Stimulated activated CD4-positive, alpha-beta T cell treated with anti-CD3 and anti-CD28 coated beads, Interleukin-15, amount 100 ng/mL, for 1 hour (primary cell): ENCODE results near the gene C1QTNF7.

ENCODE experiments used
- DNase-seq, 2 donors: peaks; one replicate each; pipeline ENCODE4 v3.0.0-alpha.2; 2020; ENCODE audit warnings: low read depth in 1 of 2, low spot score in 1 of 2

The C1QTNF7 gene

GRCh38 chr4:15455290-15455689, 27.5 kb downstream of the C1QTNF7 start:
- no peak for DNase-seq

GRCh38 chr4:15457406-15458201, 29.8 kb downstream of the C1QTNF7 start:
- DNase-seq, result no peak

GRCh38 chr4:15458616-15459015, 30.8 kb downstream of the C1QTNF7 start:
- DNase-seq, result no peak

- DNase-seq, result no peak
Measured at GRCh38 chr4:15459706-15460105, 31.9 kb downstream of the C1QTNF7 start.

- DNase-seq, result no peak
Measured at GRCh38 chr4:15466596-15466995, 38.8 kb downstream of the C1QTNF7 start.

GRCh38 chr4:15469402-15470127, 41.7 kb downstream of the C1QTNF7 start, which contains the start of gene CC2D2A:
Gene CC2D2A (plus strand): TSS chr4:15469882. CDS start chr4:15475933, 6,051 bp downstream.
- no peak for DNase-seq

GRCh38 chr4:15470128-15470475, 42.3 kb downstream of the C1QTNF7 start:
- DNase-seq, result no peak

- DNase-seq, result no peak
Measured at GRCh38 chr4:15476396-15476795, 48.6 kb downstream of the C1QTNF7 start.

- DNase-seq, result no peak
Measured at GRCh38 chr4:15478724-15479088, 50.9 kb downstream of the C1QTNF7 start.

GRCh38 chr4:15479089-15479912, 51.5 kb downstream of the C1QTNF7 start:
- DNase-seq, result no peak

- no peak for DNase-seq
Measured at GRCh38 chr4:15479913-15480185, 52.0 kb downstream of the C1QTNF7 start.

GRCh38 chr4:15481961-15482745, 54.3 kb downstream of the C1QTNF7 start:
- no peak for DNase-seq

- no peak for DNase-seq
Measured at GRCh38 chr4:15482842-15483241, 55.0 kb downstream of the C1QTNF7 start.

GRCh38 chr4:15488136-15488535, 60.3 kb downstream of the C1QTNF7 start:
- no peak for DNase-seq

GRCh38 chr4:15488658-15489470, 61.0 kb downstream of the C1QTNF7 start:
- no peak for DNase-seq

- no peak for DNase-seq
Measured at GRCh38 chr4:15489551-15489950, 61.7 kb downstream of the C1QTNF7 start.

- no peak for DNase-seq
Measured at GRCh38 chr4:15493411-15493810, 65.6 kb downstream of the C1QTNF7 start.

GRCh38 chr4:15495621-15496020, 67.8 kb downstream of the C1QTNF7 start:
- no peak for DNase-seq
